Stimulated activated CD8-positive, alpha-beta memory T cell treated with anti-CD3 and anti-CD28 coated beads, Interleukin-15, amount 100 ng/mL, for 24 hours (primary cell): ENCODE measurements around the gene ARMC9.

Source experiments
- DNase-seq: peaks from one replicate; pipeline ENCODE4 v3.0.0-alpha.2; 2020; ENCODE audit warnings: low read depth

The ARMC9 gene

DNA sequence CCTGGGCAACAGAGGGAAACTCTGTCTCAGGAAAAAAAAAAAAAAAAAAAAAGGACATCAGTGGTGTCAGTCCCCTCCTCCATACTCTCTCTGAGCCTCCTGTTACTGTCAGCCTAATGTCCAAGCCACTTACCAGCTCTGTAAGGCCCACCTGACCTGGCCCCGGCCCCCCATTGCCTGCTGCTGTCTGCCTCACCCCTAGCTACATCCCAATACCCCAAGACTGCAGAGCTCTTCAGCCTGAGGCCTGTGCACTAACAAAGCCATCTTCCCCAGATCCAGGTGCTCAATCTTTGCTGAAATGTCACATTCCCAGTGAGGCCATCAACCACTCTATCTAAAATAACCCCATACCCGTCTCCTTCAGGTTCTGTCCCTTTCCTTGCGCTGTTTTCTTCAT lies 5.7 kb downstream of the ARMC9 start:
- DNase-seq = no peak

DNA sequence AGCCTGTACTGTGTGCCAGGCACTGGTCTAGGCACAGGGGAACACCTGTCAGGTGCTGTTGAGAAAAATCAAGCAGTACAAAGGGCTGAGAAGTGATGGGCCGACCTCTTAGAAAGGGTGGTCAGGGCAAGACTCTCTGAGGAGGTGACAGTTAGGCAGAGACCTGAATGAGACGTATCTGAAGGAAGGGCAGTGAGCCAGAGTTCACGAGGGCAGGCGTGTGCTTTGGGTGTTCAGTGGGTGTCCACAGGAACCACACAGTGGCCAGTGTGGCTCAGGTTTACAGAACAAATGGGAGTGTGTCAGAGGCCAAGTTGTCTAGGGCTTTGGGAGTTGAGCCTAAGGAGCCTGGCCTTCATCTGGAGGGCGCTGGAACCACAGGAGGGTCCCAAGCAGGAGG lies 6.2 kb downstream of the ARMC9 start:
- DNase-seq = no peak

DNA sequence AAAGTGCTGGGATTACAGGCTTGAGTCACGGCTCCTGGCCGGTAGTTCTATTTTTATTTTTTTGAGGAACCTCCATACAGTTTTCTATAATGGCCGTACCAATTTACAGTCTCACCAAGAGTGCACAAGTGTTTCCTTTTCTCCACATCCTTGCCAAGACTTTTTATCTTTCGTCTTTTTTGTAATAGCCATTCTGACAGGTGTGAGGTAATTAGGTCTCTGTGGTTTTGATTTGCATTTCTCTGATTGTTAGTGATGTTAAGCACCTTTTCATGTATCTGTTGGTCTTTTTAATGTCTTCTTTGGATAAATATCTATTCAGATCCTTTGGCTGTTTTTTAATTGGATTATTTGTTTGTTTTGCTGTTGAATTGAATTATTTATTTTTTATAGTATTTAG lies 9.3 kb downstream of the ARMC9 start:
- DNase-seq = no peak

DNA sequence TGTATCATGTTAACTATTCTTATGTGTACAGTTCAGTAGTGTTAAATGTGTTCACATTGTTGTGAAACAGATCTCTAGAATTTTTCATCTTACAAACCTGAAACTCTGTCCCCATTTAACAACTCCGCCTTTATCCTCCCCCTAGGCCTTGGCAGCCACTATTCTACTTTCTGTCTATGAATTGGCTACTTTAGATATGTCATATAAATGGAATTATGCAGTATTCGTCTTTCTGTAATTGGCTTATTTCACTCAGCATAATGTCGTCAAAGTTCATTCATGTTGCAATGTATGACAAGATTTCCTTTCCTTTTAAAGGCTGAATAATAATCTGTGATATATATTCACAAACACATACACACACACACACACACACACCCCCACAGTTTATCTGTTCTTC lies 12.4 kb downstream of the ARMC9 start:
- no peak for DNase-seq

- DNase-seq = no peak
Measured at GRCh38 chr2:231211486-231211885, 13.1 kb downstream of the ARMC9 start.

GRCh38 chr2:231212329-231212845 lies 14.0 kb downstream of the ARMC9 start:
- no peak for DNase-seq

GRCh38 chr2:231213931-231214642 lies 15.7 kb downstream of the ARMC9 start:
- DNase-seq = no peak

- no peak for DNase-seq
Measured at GRCh38 chr2:231218366-231218765, 19.9 kb downstream of the ARMC9 start.

- DNase-seq = no peak
Measured at GRCh38 chr2:231219289-231219688, 20.9 kb downstream of the ARMC9 start.

- no peak for DNase-seq
Measured at GRCh38 chr2:231221761-231222160, 23.3 kb downstream of the ARMC9 start.

GRCh38 chr2:231222318-231223000 lies 24.0 kb downstream of the ARMC9 start:
- DNase-seq = no peak

GRCh38 chr2:231223001-231223375 lies 24.6 kb downstream of the ARMC9 start:
- no peak for DNase-seq

- no peak for DNase-seq
Measured at GRCh38 chr2:231223458-231223976, 25.1 kb downstream of the ARMC9 start.

DNA sequence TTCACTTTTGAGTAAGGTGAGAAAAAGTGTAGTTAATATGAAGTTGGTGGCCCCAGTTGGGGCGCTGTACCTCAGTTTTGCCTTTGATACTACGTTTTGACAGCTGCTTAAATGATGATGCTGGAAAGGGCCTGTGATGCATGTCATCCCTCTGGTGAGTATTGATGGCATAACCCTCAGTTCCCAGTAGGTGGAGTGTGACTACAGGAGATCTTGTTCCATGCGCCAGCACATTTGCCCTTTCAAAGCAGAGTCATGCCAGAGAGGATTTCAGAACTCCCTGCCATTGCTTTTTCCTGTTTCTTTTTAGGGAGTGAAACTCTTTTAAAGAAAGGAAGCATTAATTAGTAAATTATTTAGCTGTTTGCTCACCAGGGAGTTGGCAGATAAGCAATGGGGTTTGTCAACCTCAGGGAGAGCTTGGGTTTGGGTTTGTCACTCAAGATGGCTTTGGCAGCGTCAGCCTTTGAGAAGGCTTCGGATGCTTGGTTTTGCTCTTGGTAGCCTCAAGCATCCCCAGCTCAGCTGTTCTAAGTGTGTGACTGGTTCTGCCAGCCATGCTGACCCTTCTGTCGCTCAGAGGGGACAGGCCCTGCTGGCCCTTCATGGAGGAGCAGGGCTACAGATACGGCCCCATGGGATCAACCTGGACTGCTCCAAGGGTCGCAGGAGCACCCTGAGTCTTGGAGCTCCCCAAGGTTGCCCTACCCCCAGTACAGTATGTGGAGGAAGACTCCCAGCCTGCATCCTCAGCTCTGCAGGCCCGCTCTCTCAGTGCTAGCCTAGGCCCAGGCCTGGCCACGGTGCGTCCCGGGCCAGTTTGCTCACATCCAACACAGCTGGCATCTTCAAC lies 29.1 kb downstream of the ARMC9 start:
- no peak for DNase-seq

DNA sequence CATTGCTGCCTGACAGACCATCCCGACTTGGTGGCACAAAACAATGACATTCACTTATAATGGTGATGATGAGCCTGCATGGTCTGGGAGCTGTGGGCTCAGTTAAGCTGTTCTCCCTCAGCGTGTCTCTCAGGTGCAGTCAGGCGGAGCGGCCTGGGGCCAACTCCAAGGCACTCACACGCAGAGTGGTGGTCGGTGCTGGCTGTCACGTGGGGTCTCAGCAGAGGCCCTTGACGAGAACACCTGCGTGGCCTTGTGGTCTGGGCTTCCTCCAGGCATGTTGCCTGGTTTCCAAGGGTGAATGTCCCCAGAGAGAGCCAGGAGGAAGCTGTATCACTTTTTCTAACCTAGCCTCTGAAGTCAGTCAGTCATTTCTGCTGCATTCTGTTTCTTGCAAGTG lies 29.8 kb downstream of the ARMC9 start:
- DNase-seq = no peak

DNA sequence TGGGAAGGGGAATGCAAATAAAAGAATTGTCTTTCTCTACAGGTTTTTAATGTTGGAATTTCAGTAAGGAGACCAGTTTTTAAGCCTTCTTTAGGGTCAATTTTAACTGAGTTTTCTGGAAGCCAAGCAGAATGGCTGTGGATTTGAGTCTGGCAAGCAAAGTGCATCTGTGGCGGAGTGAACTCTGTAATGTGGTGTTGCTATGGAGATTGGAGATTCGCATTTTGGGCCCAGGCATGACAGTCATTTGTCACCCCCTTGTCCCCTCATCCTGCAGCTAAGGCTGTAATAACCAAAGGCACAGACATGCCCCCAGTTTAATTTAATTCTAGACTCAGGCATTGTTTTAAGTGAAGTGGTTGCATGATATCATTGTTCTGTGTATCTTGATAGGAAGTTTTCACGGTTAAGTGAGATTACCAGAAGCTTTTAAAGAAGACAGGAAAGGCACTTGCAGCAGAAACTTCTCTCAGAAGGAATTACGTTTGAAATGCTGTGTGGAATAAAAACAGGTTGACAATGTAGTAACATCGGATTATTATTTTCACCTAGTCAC lies 30.6 kb downstream of the ARMC9 start:
- DNase-seq = no peak

GRCh38 chr2:231235217-231235616 lies 36.8 kb downstream of the ARMC9 start:
- DNase-seq = no peak

DNA sequence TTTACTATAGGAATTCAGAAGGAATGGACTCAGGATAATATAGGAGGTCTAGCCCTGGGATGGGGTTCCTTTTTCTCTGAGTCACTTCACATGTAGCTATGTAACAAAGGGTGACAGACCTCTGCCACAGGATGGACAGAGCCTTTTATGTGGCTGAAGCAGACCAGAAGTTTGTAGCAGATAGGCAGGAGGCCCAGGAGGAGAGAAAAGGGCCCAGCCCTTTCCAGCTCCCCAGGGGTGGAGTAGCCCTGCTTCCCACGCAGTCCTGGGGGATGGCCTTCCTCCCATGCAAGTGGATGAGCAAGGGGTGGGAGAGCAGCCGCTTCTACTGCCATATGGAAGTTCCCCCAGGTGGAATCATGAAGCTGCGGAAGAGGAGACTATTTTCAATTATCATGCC lies 40.3 kb downstream of the ARMC9 start:
- DNase-seq = no peak

GRCh38 chr2:231239751-231240150 lies 41.3 kb downstream of the ARMC9 start:
- DNase-seq = no peak

DNA sequence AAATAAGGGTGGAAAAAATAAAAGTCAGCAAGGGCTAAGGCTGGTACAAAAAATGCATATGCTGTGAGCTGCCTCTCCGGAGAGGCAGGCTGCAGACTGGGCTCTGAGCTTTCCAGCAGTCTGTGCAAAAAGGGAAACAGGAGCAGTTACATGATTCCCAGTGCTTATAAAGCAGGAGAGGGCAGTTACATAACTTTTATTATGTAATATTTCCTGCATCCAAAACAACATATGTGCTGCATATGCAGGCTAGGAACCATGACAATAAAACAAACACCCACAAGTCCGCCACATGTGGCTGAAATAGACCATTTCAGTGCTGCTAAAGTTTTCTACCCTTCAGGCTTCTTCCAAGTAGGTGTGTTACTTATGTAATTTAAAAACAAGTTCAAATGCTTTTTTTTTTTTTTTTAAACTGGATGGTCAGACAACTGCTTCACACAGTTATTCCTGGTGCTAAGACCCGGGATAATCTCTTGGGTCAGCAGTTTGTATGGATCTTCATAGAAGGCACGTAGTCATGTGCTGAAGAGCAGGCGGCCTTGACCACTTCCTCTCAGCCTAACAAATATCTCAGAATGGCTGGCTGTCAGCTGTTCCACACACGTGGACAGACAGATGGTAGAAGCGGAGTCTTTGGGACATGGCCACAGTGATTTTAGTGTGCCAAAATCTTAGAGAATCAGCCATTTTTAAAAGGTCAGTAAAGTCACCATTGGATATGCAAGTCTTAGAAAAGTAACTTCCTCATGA lies 43.5 kb downstream of the ARMC9 start:
- DNase-seq = no peak

DNA sequence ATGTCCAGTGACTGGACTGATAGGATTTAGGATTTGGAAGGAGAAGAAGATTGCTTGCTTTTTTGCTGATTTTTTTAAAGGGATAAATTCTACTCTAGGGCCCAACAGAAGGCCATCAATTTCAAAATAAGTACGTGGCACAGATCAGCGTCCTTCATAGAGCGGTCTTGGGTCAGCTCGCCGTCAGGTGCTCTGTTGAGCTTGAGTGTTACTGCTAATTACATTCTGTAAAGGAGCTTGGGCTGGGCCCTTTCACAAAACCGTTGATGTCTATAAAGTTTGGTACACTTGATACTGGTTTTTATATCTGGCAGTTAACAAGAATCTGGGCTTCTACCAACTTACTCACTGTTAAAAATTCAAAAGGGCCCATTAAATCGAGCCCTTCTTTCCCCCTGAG lies 45.4 kb downstream of the ARMC9 start:
- DNase-seq = no peak
